ENCODE data around the gene OR2M2. TPM values are rescaled to one million over a fixed set of nuclear protein-coding genes. Genes with fewer than 3 reads are reported as not detected.

The OR2M2 gene, protein sequence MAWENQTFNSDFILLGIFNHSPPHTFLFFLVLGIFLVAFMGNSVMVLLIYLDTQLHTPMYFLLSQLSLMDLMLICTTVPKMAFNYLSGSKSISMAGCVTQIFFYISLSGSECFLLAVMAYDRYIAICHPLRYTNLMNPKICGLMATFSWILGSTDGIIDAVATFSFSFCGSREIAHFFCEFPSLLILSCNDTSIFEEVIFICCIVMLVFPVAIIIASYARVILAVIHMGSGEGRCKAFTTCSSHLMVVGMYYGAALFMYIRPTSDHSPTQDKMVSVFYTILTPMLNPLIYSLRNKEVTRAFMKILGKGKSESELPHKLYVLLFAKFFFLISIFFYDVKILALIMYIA
- total RNA-seq, result not detected in 2 replicates

DNA sequence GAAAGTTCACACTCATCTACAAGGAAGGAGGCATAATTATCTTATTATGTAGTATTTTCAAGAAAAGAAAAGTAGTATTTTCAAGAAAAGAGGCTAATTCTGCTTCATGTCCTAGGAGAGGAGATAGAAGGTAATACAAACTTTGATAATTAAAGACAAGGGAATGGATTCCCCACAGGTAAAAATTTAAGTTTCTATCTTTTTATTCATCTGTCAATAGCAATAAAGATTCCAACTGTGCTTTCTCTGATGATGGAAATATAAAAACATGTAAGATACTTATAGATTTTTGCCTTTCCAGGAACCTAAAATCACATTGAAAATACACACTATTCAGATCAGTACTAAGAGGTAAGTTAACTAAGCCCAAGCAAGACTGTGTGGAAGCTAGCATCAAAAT is at the start of gene OR2M2:
OR2M2 (plus strand) TSS at position 301 of the 400 bp plus-strand sequence. CDS start 5,165 bp downstream, outside the sequence.
- DNase-seq (ENCODE audit: low read depth, low spot score), result no peak

DNA sequence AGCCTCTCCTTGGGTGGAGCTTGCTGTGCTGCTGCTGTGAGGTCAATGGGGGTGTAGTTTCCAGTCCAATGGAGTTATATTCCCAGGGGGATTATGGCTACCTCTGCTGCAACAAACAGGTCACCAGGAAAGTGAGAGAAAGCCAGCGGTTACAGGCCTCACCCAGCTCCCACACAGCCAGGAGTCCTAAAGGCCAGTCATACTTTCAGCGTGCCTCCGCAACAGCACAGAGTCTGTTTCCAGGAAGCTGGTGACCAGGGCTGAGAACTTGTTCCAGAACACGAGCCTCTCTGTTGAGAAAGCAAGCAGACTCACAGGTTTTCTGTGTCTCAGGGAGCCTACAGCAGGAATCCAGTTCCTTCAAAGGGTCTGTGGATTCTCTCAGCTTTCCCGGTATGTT is 47.0 kb upstream of the OR2M2 start:
- DNase-seq (ENCODE audit: low read depth, low spot score), result no peak

DNA sequence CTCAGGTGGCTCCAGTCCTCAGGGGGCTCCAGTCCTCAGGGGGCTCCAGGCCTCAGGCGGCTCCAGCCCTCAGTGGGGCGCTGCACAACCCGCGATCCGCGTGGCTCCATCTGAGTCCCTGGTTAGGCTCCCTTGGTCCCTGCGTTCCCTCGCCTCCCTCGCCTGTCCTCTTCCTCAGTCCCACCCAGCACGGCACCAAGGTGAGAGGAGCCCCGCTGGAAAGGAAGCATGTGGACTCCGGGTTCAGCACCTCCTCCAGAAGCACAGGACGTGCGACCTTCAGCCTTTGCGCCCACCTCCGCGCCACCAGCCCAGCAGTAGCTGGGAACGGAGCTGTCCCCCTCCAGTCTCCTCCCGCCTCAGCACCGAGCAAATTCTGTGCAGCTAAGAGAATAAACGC is 37.8 kb upstream of the OR2M2 start:
- no peak for DNase-seq (ENCODE audit: low read depth, low spot score)

DNA sequence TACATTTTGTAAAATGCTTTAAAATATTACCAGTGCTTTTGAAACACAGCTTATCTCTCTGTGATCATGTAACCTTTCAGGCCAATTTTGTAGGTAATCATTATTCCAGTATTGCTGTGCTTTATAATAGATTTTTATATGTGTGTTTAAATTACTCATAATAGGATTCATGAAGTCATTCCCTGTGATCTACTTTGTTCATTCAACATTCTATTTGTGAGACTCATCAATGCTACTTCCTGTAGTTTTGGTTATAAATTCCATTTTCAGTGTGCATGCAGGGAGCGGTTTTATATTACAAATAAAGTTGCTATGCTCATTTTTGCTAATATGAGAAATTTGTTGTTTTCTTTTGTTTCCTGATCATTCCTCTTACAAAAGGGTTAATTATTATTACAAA is 33.8 kb upstream of the OR2M2 start:
- no peak for DNase-seq (ENCODE audit: low read depth, low spot score)

DNA sequence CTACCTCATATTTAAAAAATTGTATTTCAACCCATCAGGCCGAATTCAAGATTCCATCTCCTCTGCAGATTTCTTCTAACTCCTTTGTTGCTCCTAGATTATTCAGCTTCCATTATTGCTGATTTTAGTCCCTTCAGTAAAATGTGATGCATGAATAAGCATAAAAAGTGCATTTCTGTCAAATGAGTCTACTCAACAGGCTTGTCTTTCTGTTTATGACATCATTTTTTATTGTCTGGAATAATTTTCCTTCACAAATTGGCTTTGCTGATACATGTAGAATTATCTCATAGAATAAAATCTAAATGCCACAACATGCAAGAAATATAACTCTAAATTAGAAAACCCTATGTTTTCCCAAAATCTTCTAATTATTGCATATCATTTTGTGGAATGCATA is 31.3 kb upstream of the OR2M2 start:
- DNase-seq (ENCODE audit: low read depth, low spot score), result no peak

DNA sequence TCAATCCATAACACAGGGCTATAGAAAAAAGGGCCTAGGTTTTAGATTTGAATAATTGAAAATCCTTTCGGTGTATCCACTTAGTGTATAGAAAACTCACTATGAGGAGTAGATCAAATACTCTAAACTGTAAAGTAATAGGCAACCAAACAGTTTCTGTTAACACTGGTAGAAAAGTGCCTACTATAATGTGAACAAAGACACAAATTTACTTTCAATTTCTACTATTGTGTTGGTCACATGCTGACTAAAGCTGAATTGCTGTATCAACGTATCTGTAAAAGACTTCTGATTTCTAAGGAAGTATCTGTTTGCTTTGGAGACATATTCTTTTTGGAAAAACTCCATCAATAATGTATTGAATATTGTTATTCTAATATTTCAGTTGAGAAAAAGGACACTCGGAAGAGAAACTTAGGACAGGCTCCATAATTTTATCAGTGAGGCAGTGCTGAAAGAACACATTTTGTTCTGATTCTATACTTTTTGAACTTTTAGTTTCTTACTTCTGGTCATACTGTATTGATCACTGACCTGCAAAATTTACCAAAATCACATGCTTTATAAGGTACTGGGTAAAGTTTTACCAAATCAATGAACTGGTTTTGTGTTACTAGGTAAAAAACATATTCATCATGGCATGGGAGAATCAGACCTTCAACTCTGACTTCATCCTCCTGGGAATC is 30.0 kb upstream of the OR2M2 start, which contains the start of gene OR2M5:
OR2M5 (plus strand) TSS at position 636 of the 686 bp plus-strand sequence; CDS start at position 636, 0 bp downstream.
- no peak for DNase-seq (ENCODE audit: low read depth, low spot score)

DNA sequence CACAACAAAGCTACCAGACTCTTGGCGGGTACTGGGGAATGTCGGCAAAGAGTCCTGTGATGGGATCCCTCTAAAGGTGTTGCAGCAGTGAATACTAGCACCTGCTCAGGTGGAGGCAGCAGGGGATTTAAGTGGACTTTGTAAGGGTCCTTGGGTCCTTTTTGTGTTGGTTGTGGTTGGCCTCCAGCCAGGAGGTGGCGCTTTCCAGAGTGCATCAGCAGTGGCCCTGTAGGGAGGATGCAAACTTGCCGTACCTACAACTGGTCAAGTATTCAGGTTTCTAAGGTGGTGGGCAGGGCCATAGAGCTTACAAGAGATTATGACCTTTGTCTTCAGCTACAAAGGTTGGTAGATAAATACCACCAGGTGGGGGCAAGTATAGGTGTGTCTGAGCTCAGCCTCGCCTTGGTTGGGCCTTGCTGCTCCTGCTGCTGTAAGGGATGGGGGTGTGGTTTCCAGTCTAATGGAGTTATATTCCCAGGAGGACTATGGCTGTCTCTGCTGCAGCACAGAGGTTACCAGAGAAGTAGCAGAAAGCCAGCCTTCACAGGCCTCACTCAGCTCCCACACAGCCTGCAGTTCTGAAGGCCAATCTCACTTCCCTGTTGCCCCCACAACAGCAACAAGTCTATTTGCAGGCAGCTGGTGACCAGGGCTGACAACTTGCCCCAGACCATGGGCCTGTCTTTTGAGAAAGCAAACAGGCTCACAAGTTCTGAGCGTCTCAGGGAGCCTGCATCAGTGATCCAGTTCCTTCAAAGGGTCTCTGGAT is 22.4 kb upstream of the OR2M2 start:
- no peak for DNase-seq (ENCODE audit: low read depth, low spot score)

DNA sequence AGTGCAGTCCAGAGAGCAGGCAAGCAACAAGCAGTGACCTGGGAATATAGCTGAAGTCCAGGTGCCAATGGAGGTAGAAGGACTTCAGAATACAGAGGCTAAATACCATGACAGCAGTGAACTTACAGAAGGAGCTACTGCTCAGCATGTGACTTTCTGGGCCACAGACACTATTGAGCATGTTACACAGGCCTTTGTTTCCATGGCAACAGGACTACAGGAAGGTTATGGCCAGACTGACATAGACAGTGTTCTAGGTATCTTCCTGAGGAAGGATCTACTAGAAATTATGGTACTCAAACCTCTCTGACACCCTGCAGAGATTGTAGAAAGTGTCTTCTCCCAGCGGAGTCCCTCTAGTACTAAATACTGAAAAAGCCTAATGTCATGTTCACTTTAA is 18.7 kb upstream of the OR2M2 start:
- DNase-seq (ENCODE audit: low read depth, low spot score), result no peak

DNA sequence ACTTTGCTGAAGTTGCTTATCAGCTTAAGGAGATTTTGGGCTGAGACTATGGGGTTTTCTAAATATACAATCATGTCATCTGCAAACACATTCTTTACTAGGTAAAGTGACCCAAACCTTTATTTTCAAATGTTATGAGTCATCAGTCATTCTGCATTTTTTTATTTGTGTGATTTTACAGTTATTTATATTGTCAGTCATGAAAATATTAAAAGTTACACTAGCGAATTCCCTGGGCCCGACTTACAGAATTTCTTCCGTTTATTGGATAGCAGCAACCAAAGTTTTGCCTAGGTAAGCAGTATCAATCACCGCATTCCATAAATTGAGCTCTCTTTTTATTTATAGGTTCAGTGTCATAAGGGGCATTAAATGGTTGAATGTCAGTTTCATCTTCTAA is 15.9 kb upstream of the OR2M2 start:
- no peak for DNase-seq (ENCODE audit: low read depth, low spot score)

DNA sequence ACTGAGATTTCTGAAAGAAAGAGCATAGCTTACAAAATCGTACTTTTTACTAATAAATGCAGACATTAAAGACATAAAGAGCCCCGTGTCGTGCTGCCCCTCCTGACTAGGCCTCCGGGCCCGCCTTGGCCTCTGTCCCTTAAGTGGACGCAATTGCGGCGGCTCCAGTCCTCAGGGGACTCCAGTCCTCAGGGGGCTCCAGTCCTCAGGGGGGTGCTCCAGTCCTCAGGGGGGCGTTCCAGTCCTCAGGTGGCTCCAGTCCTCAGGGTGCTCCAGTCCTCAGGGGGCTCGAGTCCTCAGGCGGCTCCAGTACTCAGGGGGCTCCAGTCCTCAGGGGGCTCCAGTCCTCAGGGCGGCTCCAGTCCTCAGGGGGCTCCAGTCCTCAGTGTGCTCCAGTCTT is 10.6 kb upstream of the OR2M2 start:
- no peak for DNase-seq (ENCODE audit: low read depth, low spot score)

DNA sequence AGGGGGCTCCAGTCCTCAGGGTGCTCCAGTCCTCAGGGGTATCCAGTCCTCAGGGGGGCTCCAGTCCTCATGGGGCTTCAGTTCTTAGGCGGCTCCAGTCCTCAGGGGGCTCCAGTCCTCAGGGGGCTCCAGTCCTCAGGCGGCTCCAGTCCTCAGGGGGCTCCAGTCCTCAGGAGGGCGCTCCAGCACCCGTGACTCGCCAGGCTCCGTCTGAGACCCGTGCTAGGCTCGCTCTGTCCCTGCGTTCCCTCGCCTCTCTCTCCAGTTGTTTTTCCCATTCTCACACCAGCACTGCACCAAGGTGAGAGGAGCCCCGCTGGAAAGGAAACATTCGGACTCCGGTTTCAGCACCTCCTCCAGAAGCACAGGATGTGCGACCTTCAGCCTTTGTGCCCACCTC is 9.4 kb upstream of the OR2M2 start:
- no peak for DNase-seq (ENCODE audit: low read depth, low spot score)

DNA sequence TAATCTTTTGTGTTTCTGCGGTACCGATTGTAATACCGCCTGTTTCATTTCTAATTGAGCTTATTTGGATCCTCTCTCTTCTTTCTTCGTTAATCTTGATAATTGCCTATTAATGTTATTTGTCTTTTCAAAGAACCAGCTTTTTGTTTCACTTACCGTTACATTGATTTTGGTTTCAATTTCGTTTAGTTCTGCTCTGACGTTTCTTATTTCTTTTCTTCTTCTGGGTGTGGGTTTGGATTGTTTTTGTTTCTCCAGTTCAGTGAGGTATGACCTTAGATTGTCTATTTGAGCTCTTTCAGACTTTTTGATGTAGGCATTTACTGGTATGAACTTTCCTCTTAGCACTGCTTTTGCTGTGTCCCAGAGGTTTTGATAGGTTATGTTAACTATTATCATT is 9.4 kb downstream of the OR2M2 start:
- DNase-seq (ENCODE audit: low read depth, low spot score), result no peak

DNA sequence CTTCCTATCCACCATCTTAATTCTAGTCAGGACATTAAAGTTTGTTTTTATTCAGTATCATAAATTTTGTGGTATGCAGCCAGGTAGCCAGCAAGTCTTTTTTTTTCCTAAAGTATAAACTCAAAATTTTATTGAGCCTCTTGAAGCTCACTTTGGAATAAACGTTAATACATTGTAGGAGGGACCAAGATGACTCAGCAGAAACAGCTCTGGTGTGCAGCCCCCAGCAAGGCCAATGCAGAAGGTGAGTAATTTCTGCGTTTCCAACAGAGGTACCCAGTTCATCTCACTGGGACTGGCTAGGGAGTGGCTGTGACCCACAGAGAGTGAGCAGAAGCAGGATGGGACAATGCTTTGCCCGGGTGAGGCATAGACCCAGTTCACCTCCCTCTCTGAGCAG is 12.7 kb downstream of the OR2M2 start:
- DNase-seq (ENCODE audit: low read depth, low spot score), result no peak

DNA sequence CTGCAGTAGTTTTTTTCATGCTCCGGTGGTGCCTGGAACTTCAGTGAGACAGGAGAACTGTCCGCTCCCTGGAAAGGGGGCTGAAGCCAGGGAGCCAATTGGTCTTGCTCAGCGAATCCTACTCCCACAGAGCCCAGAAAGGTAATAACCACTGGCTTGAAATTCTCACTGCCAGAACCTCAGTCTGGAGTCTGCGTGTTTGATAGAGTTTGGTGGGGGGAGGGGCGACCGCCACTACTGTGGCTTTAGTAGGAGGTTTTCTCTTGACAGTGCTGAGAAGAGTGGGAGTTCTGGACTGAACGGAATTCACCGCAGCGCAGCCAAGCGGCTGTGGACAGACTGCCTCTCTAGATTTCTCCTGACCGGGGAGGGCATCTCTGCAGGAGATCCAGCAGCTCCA is 14.4 kb downstream of the OR2M2 start:
- no peak for DNase-seq (ENCODE audit: low read depth, low spot score)

DNA sequence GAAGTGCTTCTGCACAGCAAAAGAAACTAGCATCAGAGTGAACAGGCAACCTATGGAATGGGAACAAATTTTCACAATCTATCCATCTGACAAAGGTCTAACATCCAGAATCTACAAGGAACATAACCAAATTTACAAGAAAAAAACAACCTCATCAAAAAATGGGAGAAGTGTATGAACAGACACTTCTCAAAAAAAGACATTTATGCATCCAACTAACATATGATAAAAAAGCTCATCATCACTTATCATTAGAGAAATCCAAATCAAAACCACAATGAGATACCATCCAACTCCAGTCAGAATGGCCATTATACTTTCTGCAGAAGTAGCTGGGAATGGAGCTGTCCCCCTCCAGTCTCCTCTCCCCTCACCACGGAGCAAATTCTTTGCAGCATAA is 19.5 kb downstream of the OR2M2 start:
- no peak for DNase-seq (ENCODE audit: low read depth, low spot score)

DNA sequence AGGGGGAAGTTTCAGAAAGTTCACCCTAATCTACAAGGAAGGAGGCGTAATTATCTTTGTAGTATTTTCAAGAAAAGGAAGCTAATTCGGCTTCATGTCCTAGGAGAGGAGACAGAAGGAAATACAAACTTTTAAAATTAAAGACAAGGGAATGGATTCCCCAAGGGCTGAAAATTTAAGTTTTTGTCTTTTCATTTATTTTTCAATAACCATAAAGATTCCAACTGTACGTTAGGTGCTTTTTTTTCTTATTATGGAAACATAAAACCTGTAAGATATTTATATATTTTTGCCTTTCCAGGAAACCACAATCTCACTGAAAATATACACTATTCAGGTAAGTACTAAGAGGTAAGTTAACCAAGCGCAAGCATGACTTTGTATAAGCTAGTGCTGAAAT is 22.3 kb downstream of the OR2M2 start, which contains the start of gene OR2M3:
OR2M3 (plus strand) TSS at position 301 of the 400 bp plus-strand sequence. CDS start 5,803 bp downstream, outside the sequence.
- DNase-seq (ENCODE audit: low read depth, low spot score), result no peak

DNA sequence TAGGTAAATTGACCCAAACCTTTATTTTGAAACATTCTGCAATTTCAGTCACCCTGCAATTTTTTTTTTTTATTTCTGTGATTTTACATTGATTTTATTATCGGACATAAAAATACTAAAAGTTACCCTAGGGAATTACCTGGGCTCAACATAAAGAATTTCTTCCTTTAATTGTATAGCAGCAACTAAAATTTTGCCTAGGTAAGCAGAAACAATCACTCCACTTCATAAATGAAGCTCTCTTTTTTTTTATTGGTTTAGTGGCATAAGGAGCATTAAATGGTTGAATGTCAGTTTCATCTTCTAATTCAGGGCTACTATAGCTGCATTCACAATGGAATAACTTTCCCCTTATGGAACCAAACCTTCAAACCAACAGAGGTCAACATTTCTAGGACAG is 41.3 kb downstream of the OR2M2 start:
- DNase-seq (ENCODE audit: low read depth, low spot score), result no peak

DNA sequence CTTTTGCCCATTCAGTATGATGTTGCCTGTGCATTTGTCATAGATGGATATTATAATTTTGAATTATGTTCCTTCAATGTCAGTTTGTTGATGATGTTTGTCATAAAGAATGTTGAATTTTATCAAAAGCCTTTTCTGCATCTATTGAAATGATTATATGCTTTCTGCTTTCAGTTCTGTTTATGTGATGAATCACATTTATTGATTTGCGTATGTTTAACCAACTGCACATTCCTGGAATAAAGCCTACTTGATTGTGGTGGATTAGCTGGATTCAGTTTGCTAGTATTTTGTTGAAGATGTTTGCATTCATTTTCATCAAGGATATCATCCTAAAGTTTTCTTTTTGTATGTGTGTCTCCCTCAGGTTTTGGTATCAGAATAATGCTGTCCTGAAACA is 50.9 kb downstream of the OR2M2 start:
- no peak for DNase-seq (ENCODE audit: low read depth, low spot score)

DNA sequence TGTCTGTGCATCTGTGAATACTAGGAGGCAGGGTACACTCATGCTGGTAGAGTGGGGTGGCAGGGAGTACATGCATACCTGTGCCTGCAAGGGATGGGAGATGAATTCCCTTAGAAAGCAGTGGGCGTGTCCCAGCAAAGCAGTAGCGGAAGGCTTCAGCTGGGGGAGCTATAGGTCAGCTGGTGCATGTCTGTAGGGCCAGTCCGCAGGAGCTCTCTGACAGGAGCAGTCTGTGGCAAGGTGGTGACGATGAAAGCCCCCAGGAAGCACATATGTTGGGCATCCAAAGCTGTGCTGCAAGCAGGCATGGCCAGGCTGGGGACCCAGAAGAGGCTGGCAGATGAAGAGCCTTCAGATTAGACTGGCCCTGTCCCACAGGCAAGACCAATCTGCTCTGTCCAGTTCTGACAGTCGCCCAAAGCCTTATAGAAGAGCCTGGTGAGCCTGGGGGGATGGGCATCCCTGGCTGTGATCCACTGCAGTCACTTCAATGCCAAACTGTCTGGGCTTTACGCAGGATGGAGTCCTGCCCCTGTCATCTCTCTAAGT is 54.8 kb downstream of the OR2M2 start:
- no peak for DNase-seq (ENCODE audit: low read depth, low spot score)

Data from pulmonary artery endothelial cell (primary cell).